Aorta (tissue), 4 donors: ENCODE measurements around the gene RPL14. TPM values are rescaled to one million over a fixed set of nuclear protein-coding genes. Genes with fewer than 3 reads are reported as not detected.

Experiments used
- polyA plus RNA-seq, 2 donors: library from polyadenylated mRNA; stranded (reverse); fragments of 200-250 nt; gene quantifications; one replicate each; pipeline ENCODE4 v1.2.3, GENCODE V29; 2013
- total RNA-seq, 2 donors: library from RNA; stranded (reverse); fragmentation: NEBNext Ultra II Directional; extraction: Animal tissue kit (Norgen Biotek cat#: 25700); gene quantifications; one replicate each; pipeline ENCODE4 v1.2.1, GENCODE V29; 2021
- donor health status: healthy with polysubstance abuse.
- donor health status: Bipolar disorder and iron deficiency.
- donor health status: DM: no; HTN: no; CAD: no.
- donor health status: DM: yes; HTN: yes; CAD: no.

The RPL14 gene
- total and polyA plus RNA-seq, 4 donors, result 1,102 to 1,500 (median 1,318) TPM

Other genes with a start within 250 kb of the RPL14 start
- gene EIF1B, start 147.6 kb upstream of the RPL14 start, total RNA-seq, result 10 to 100 TPM; 51.3 to 51.6 TPM
- 10 to 100 TPM; 74.0 to 79.2 TPM for gene EIF1B, start 147.6 kb upstream of the RPL14 start, polyA plus RNA-seq
- gene ENTPD3, start 70.2 kb upstream of the RPL14 start, total RNA-seq, result 1 to 10 TPM; 1.6 to 2.2 TPM
- under 1 TPM; 0.10 to 0.50 TPM for gene ENTPD3, start 70.2 kb upstream of the RPL14 start, polyA plus RNA-seq
- 1 to 10 TPM; 4.0 to 7.1 TPM for gene ZNF619, start 19.8 kb downstream of the RPL14 start, total RNA-seq
- gene ZNF619, start 19.8 kb downstream of the RPL14 start, polyA plus RNA-seq, result 1 to 10 TPM in 1 of 2 donors, under 1 TPM in 1; 0.50 to 2.6 TPM
- 1 to 10 TPM; 4.7 to 5.1 TPM for gene ZNF620, start 48.7 kb downstream of the RPL14 start, total RNA-seq
- gene ZNF620, start 48.7 kb downstream of the RPL14 start, polyA plus RNA-seq, result 10 to 100 TPM in 1 of 2 donors, 1 to 10 TPM in 1; 3.7 to 12.3 TPM
- gene ZNF621, start 67.6 kb downstream of the RPL14 start, total RNA-seq, result 10 to 100 TPM; 24.1 to 35.1 TPM
- 10 to 100 TPM; 11.3 to 21.5 TPM for gene ZNF621, start 67.6 kb downstream of the RPL14 start, polyA plus RNA-seq